GM19452 (cell line): ENCODE measurements around the gene PLEKHG4B.
A peak's percentile ranks its signal among the peaks of the same experiment; 100 is the strongest.
"Not testable (repeated sequence)": the region's sequence is repeated elsewhere in the genome, so short reads cannot be mapped to it uniquely, and the experiment has no call there.

ENCODE experiments used
- ATAC-seq: cut with Tn5 transposase; IDR thresholded peaks from one replicate; pipeline ENCODE4 v1.9.1; 2021; ENCODE audit not compliant: unreplicated experiment

Gene PLEKHG4B

GRCh38 chr5:186091-187041 lies 94.4 kb downstream of the PLEKHG4B start:
- no peak for ATAC-seq

- no peak for ATAC-seq
These were observed 95.1 kb downstream of the PLEKHG4B start for GRCh38 chr5:187042-187431.

- ATAC-seq, result no peak
These were observed 95.9 kb downstream of the PLEKHG4B start for GRCh38 chr5:187617-188451.

- peak; percentile 82 for ATAC-seq
These were observed 96.8 kb downstream of the PLEKHG4B start for GRCh38 chr5:188488-189481.

GRCh38 chr5:189486-189885 lies 97.5 kb downstream of the PLEKHG4B start:
- no peak for ATAC-seq

GRCh38 chr5:189976-190365 lies 98.0 kb downstream of the PLEKHG4B start:
- ATAC-seq, result no peak

GRCh38 chr5:190366-191035 lies 98.5 kb downstream of the PLEKHG4B start:
- ATAC-seq, result no peak

- peak; percentile 40 for ATAC-seq
These were observed 99.3 kb downstream of the PLEKHG4B start, which contains the start of gene LRRC14B for GRCh38 chr5:191036-191948. TSS of gene LRRC14B (plus strand) at chr5:191495. CDS start at chr5:191539, 44 bp downstream.

- no peak for ATAC-seq
These were observed 100.2 kb downstream of the PLEKHG4B start for GRCh38 chr5:191949-192690.

GRCh38 chr5:192691-192969 lies 100.7 kb downstream of the PLEKHG4B start:
- ATAC-seq, result no peak

GRCh38 chr5:192970-193831 lies 101.2 kb downstream of the PLEKHG4B start:
- no peak for ATAC-seq

GRCh38 chr5:194102-194501 lies 102.1 kb downstream of the PLEKHG4B start:
- no peak for ATAC-seq

- no peak for ATAC-seq
These were observed 102.7 kb downstream of the PLEKHG4B start for GRCh38 chr5:194603-195209.

GRCh38 chr5:195401-196160 lies 103.6 kb downstream of the PLEKHG4B start:
- no peak for ATAC-seq

- no peak for ATAC-seq
These were observed 104.4 kb downstream of the PLEKHG4B start for GRCh38 chr5:196350-196749.

- not testable (repeated sequence) for ATAC-seq
These were observed 105.1 kb downstream of the PLEKHG4B start for GRCh38 chr5:197031-197430.
